Neutrophil (primary cell): ENCODE results near the gene ITGB1.
"Not testable (repeated sequence)": the region's sequence is repeated elsewhere in the genome, so short reads cannot be mapped to it uniquely, and the experiment has no call there.

ENCODE experiments used
- H3K27ac ChIP-seq: fragments of 200-600 bp; sonication (generic); 2 replicates; pipeline ENCODE4 v1.5.1; 2016; ENCODE audit warnings: mild to moderate bottlenecking, moderate library complexity
- H3K27me3 ChIP-seq: fragments of 200-600 bp; sonication (generic); 2 replicates; pipeline ENCODE4 v1.6.0; 2016; ENCODE audit warnings: mild to moderate bottlenecking
- H3K36me3 ChIP-seq: fragments of 200-600 bp; sonication (generic); 2 replicates; pipeline ENCODE4 v1.5.1; 2017
- H3K4me1 ChIP-seq, 2 experiments: fragments of 200-600 bp in 1 of 2; sonication (generic) in 1 of 2; 1 replicate in 1 of 2; 2 replicates in 1 of 2; pipeline versions ENCODE4 v1.5.1 to v1.6.1; 2013 to 2016; ENCODE audit warnings: low read depth in 1 of 2, low read length in 1 of 2, mild to moderate bottlenecking in 1 of 2, moderate library complexity in 1 of 2; ENCODE audit not compliant: control insufficient read depth in 1 of 2, insufficient read depth in 1 of 2
- H3K4me3 ChIP-seq, 2 experiments: fragments of 200-600 bp in 1 of 2; sonication (generic) in 1 of 2; 1 replicate in 1 of 2; 2 replicates in 1 of 2; pipeline ENCODE4 v1.5.1; 2013 to 2016; ENCODE audit warnings: low read depth in 1 of 2, low read length in 1 of 2, mild to moderate bottlenecking in 1 of 2, moderate library complexity in 1 of 2
- H3K9me3 ChIP-seq: fragments of 200-600 bp; sonication (generic); 2 replicates; pipeline ENCODE4 v1.5.1; 2016
- TF ChIP-seq, protein P1 (sequence below): fragments of 200-600 bp; sonication (generic); IDR thresholded peaks from 2 replicates; pipeline ENCODE4 v1.5.1; 2016; ENCODE audit warnings: antibody characterized with exemption

Gene ITGB1

DNA sequence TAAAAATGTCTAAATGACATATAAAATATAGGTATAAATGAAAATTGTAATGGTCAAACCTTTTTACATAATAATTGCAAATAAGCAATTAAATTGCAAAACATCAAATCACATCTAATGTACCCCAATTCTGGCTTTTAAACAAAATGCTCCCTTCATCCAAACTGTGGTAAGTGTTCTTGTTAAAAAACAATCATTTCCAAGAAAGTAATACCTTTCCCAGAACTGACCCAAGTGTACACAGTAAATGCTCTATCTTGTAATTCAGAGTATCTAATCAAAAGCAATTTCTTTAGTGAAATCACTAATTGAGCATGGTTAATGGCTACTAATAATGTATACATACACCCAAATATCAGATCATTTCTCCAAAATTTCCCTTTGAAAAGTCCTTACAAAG is 28.0 kb downstream of the ITGB1 start:
- Histone ChIP-seq H3K4me1 (no peaks in the 10 kb centered on the region), H3K27me3 (no peaks in the 10 kb centered on the region), H3K9me3 (no peaks in the 10 kb centered on the region), H3K36me3 (peaks cover 31% of the 10 kb centered on the region), H3K4me3 (no peak overlapping the region), H3K27ac (no peak overlapping the region)
- TF ChIP-seq, protein P1, sequence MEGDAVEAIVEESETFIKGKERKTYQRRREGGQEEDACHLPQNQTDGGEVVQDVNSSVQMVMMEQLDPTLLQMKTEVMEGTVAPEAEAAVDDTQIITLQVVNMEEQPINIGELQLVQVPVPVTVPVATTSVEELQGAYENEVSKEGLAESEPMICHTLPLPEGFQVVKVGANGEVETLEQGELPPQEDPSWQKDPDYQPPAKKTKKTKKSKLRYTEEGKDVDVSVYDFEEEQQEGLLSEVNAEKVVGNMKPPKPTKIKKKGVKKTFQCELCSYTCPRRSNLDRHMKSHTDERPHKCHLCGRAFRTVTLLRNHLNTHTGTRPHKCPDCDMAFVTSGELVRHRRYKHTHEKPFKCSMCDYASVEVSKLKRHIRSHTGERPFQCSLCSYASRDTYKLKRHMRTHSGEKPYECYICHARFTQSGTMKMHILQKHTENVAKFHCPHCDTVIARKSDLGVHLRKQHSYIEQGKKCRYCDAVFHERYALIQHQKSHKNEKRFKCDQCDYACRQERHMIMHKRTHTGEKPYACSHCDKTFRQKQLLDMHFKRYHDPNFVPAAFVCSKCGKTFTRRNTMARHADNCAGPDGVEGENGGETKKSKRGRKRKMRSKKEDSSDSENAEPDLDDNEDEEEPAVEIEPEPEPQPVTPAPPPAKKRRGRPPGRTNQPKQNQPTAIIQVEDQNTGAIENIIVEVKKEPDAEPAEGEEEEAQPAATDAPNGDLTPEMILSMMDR, result no peak

DNA sequence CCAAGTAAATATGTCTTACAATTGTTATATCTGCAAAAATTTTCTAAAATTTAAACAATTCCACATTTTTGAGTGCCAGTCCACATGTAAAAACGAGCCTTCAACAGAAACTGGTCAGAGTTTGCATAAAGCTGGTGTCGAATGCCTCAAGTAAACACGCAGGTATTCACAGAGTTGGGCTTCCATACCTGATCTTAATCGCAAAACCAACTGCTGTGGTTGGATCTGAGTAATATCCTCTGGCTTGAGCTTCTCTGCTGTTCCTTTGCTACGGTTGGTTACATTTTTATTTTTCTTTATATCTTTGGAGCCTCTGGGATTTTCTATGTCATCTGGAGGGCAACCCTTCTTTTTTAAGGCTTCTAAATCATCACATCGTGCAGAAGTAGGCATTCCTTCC is 28.4 kb downstream of the ITGB1 start:
- Histone ChIP-seq H3K4me3 (no peak overlapping the region), H3K36me3 (peaks cover 32% of the 10 kb centered on the region)
- TF ChIP-seq, protein P1, result no peak

DNA sequence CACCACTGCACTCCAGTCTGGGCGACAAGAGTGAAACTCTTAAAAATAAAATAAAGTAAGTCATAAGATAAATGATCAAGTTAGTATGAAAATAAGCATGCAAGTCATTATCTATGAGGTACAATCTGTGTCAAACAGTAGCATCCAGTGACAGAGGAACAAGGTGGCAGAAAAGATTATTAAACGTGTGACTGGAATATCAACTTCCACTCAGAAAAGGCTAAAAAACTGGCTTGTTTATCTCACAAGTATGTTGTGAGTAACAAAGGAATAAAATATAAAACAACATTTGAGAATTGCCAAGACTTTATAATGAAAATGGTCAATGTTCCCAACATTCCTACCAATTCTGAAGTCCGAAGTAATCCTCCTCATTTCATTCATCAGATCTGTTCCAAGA is 30.3 kb downstream of the ITGB1 start:
- H3K27me3 ChIP-seq, result no peaks in the 10 kb centered on the region
- TF ChIP-seq, protein P1, result no peak
- no peak overlapping the region for H3K4me3 ChIP-seq
- no peak overlapping the region for H3K27ac ChIP-seq
- peaks cover 43% of the 10 kb centered on the region for H3K36me3 ChIP-seq
- H3K4me1 ChIP-seq, result no peaks in the 10 kb centered on the region
- no peaks in the 10 kb centered on the region for H3K9me3 ChIP-seq

More for the DNA sequence above, 28.4 kb downstream of the ITGB1 start:
- no peak overlapping the region for H3K27ac ChIP-seq
- no peaks in the 10 kb centered on the region for H3K4me1 ChIP-seq
- no peaks in the 10 kb centered on the region for H3K27me3 ChIP-seq
- no peaks in the 10 kb centered on the region for H3K9me3 ChIP-seq

DNA sequence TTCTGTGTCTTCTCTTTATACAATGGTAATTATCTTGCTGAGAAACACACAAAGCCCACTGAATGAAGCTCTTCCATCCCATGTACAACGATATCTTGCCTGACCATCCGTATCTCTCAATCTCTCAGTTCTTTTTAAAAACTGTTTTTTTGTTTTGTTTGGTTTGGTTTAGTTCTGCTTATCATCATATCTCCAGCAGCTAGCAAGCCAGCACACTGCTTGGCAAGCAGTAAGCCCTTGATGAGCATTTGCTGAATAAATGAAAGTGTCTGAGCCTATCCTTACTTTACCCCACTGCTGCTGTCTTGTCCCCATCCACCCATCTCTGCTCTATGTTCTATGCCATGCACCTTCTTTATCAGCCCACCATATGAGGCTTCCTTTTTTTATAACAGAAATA is 34.2 kb downstream of the ITGB1 start:
- TF ChIP-seq, protein P1, result no peak
- Histone ChIP-seq H3K9me3 (no peaks in the 10 kb centered on the region), H3K27ac (no peak overlapping the region), H3K4me3 (no peak overlapping the region), H3K4me1 (no peaks in the 10 kb centered on the region), H3K27me3 (no peaks in the 10 kb centered on the region), H3K36me3 (peaks cover 68% of the 10 kb centered on the region)

DNA sequence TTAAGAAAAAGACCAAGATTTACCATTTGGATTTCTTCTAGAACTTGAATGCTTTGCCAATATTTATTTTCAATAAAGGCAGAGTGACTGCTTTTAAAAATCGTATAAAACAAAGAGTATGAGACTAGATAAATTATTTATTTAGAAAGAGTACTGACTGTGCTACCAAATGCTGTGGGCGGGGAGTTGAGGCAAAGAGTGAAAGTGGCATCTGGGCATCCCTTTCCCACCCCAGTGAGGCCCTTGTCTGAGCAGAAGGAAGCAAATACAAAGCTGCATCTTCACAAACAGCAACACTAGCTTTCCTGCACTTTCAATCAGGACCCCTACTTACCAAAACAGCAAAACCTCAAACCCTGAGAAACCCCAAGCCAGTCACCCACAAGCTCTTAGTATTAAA is 34.9 kb downstream of the ITGB1 start:
- Histone ChIP-seq H3K4me3 (no peak overlapping the region), H3K9me3 (no peaks in the 10 kb centered on the region), H3K4me1 (no peaks in the 10 kb centered on the region), H3K27ac (no peak overlapping the region), H3K27me3 (no peaks in the 10 kb centered on the region), H3K36me3 (peaks cover 68% of the 10 kb centered on the region)
- TF ChIP-seq, protein P1, result no peak

DNA sequence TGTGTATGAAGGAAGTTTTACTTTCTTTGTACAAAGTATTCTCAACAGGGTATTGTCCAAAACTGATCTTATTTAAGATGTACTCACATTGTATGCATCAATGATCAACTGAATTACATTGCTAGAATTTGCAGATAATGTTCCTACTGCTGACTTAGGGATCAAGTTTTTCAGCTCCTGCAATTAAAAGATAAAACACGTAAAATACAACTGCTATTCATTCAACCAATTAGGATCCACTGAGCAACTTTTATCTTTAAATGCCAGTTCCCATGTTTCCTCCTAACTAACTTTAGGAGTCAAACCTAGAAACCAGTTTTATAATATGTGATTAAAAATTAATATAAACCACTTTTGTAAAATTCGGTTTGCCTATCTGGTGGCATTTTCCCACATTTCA is 35.9 kb downstream of the ITGB1 start:
- peaks cover 59% of the 10 kb centered on the region for H3K36me3 ChIP-seq
- H3K9me3 ChIP-seq, result no peaks in the 10 kb centered on the region
- TF ChIP-seq, protein P1, result no peak
- no peaks in the 10 kb centered on the region for H3K27me3 ChIP-seq
- no peaks in the 10 kb centered on the region for H3K4me1 ChIP-seq
- H3K4me3 ChIP-seq, result no peak overlapping the region
- no peak overlapping the region for H3K27ac ChIP-seq

DNA sequence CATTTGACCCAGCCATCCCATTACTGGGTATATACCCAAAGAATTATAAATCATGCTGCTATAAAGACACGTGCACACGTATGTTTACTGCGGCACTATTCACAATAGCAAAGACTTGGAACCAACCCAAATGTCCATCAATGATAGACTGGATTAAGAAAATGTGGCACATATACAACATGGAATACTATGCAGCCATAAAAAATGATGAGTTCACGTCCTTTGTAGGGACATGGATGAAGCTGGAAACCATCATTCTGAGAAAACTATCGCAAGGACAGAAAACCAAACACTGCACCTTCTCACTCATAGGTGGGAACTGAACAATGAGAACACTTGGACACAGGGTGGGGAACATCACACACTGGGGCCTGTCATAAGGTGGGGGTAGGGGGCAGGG is 40.2 kb downstream of the ITGB1 start:
- not testable (repeated sequence) for H3K9me3 ChIP-seq, H3K27ac ChIP-seq, H3K4me1 ChIP-seq, H3K4me3 ChIP-seq, H3K27me3 ChIP-seq
- H3K36me3 ChIP-seq, result peaks cover 26% of the 10 kb centered on the region
